T-helper 2 cell (primary cell): Measurements from ENCODE around the gene RUNX2.

Experiments
- DNase-seq, 5 experiments: peaks; one replicate each; pipeline versions ENCODE4 v3.0.0 to v3.0.0-alpha.2; 2012 to 2022

Gene RUNX2

GRCh38 chr6:45434381-45434700 lies 106.2 kb downstream of the RUNX2 start:
- DNase-seq: peak in 1 of 5 experiments; percentile 59

- peak in 1 of 5 experiments; percentile 92 for DNase-seq
These were observed 108.7 kb downstream of the RUNX2 start for GRCh38 chr6:45436544-45437438.

- DNase-seq: no peak
These were observed 109.3 kb downstream of the RUNX2 start for GRCh38 chr6:45437439-45437815.

GRCh38 chr6:45438151-45438550 lies 110.0 kb downstream of the RUNX2 start:
- no peak for DNase-seq

- DNase-seq: peak in 1 of 5 experiments; percentile 54
These were observed 110.8 kb downstream of the RUNX2 start for GRCh38 chr6:45438849-45439406.

GRCh38 chr6:45439459-45439858 lies 111.3 kb downstream of the RUNX2 start:
- DNase-seq: peak in 1 of 5 experiments; percentile 80

- DNase-seq: peak in 1 of 5 experiments; percentile 50
These were observed 111.8 kb downstream of the RUNX2 start for GRCh38 chr6:45439861-45440388.

GRCh38 chr6:45441851-45442453 lies 113.8 kb downstream of the RUNX2 start:
- DNase-seq: peak in 1 of 5 experiments; percentile 87

- DNase-seq: no peak
These were observed 114.6 kb downstream of the RUNX2 start for GRCh38 chr6:45442716-45443115.

- no peak for DNase-seq
These were observed 117.2 kb downstream of the RUNX2 start for GRCh38 chr6:45445364-45445748.

GRCh38 chr6:45445749-45446549 lies 117.8 kb downstream of the RUNX2 start:
- peak in 2 of 5 experiments; percentile 60 to 72 for DNase-seq

GRCh38 chr6:45447005-45447404 lies 118.9 kb downstream of the RUNX2 start:
- no peak for DNase-seq

- DNase-seq: no peak
These were observed 119.6 kb downstream of the RUNX2 start for GRCh38 chr6:45447716-45448115.

- DNase-seq: peak in 1 of 5 experiments; percentile 75
These were observed 120.6 kb downstream of the RUNX2 start for GRCh38 chr6:45448417-45449389.

GRCh38 chr6:45450132-45450531 lies 122.0 kb downstream of the RUNX2 start:
- no peak for DNase-seq

- DNase-seq: peak in 2 of 5 experiments; percentile 46 to 86
These were observed 122.7 kb downstream of the RUNX2 start for GRCh38 chr6:45450831-45451230.

GRCh38 chr6:45454008-45454911 lies 126.1 kb downstream of the RUNX2 start:
- peak in 1 of 5 experiments; percentile 62 for DNase-seq

- DNase-seq: no peak
These were observed 127.3 kb downstream of the RUNX2 start for GRCh38 chr6:45455408-45455807.

GRCh38 chr6:45457141-45457540 lies 129.0 kb downstream of the RUNX2 start:
- no peak for DNase-seq

GRCh38 chr6:45458672-45459071 lies 130.5 kb downstream of the RUNX2 start:
- no peak for DNase-seq
